HEK293T (cell line): Measurements from ENCODE around the gene NDRG3.
A peak's percentile ranks its signal among the peaks of the same experiment; 100 is the strongest.

Experiments used
- ARNT ChIP-seq: fragments of 450-650 bp; IDR thresholded peaks from 2 replicates; pipeline ENCODE4 v1.6.1; 2017; ENCODE audit warnings: mild to moderate bottlenecking
- BHLHE40 ChIP-seq: fragments of 450-650 bp; IDR thresholded peaks from 2 replicates; pipeline ENCODE4 v1.6.1; 2016; ENCODE audit warnings: mild to moderate bottlenecking, moderate library complexity, borderline replicate concordance
- ELF4 ChIP-seq: fragments of 450-650 bp; IDR thresholded peaks from 2 replicates; pipeline ENCODE4 v1.6.1; 2017; ENCODE audit warnings: antibody characterized with exemption
- FOXA1 ChIP-seq: fragments of 450-650 bp; IDR thresholded peaks from 2 replicates; pipeline ENCODE4 v1.6.1; 2016; ENCODE audit warnings: mild to moderate bottlenecking
- FOXK2 ChIP-seq: fragments of 450-650 bp; IDR thresholded peaks from 2 replicates; pipeline ENCODE4 v1.6.1; 2016; ENCODE audit warnings: mild to moderate bottlenecking
- FOXM1 ChIP-seq: fragments of 450-650 bp; IDR thresholded peaks from 2 replicates; pipeline ENCODE4 v1.6.1; 2017; ENCODE audit warnings: mild to moderate bottlenecking, borderline replicate concordance
- L3MBTL2 ChIP-seq: fragments of 450-650 bp; conservative IDR thresholded peaks from 2 replicates; pipeline ENCODE4 v1.6.1; 2016; ENCODE audit warnings: mild to moderate bottlenecking
- LEF1 ChIP-seq: fragments of 450-650 bp; IDR thresholded peaks from 2 replicates; pipeline ENCODE4 v1.6.1; 2017; ENCODE audit warnings: mild to moderate bottlenecking, borderline replicate concordance
- PKNOX1 ChIP-seq: fragments of 450-650 bp; IDR thresholded peaks from 2 replicates; pipeline ENCODE4 v1.6.1; 2016
- SUZ12 ChIP-seq: fragments of 450-650 bp; IDR thresholded peaks from 2 replicates; pipeline ENCODE4 v1.6.1; 2016; ENCODE audit warnings: mild to moderate bottlenecking
- TARDBP ChIP-seq: fragments of 450-650 bp; IDR thresholded peaks from 2 replicates; pipeline ENCODE4 v1.6.1; 2016
- ZNF384 ChIP-seq: fragments of 450-650 bp; IDR thresholded peaks from 2 replicates; pipeline ENCODE4 v1.6.1; 2016

- TF ChIP-seq LEF1 (no peak), TARDBP (no peak), FOXK2 (no peak), L3MBTL2 (peak; percentile 74), BHLHE40 (no peak), FOXA1 (no peak), SUZ12 (no peak), ARNT (no peak), FOXM1 (no peak), PKNOX1 (no peak), ZNF384 (no peak), ELF4 (no peak)
Observed at GRCh38 chr20:36773597-36774390, 27.9 kb upstream of the NDRG3 start, which contains the start of gene DSN1.
